Trophoblast cell (in vitro differentiated cells and primary cell): ENCODE measurements around the gene SIK3.

Experiments
- DNase-seq, 2 donors: peaks; one replicate each; pipeline ENCODE4 v3.0.0-alpha.2; 2016
- H2AFZ ChIP-seq: 2 replicates; pipeline ENCODE4 v1.6.1; 2013; ENCODE audit warnings: low read length, moderate library complexity, mild to moderate bottlenecking; ENCODE audit not compliant: insufficient read depth, poor library complexity
- H2AK5ac ChIP-seq: 2 replicates; pipeline ENCODE4 v1.6.1; 2013; ENCODE audit warnings: mild to moderate bottlenecking, low read length
- H2BK120ac ChIP-seq: 2 replicates; pipeline ENCODE4 v1.6.1; 2013; ENCODE audit warnings: low read length, mild to moderate bottlenecking, moderate library complexity; ENCODE audit not compliant: insufficient read depth, poor library complexity
- H2BK12ac ChIP-seq: 2 replicates; pipeline ENCODE4 v1.6.1; 2013; ENCODE audit warnings: mild to moderate bottlenecking, low read length, moderate library complexity
- H2BK5ac ChIP-seq: 2 replicates; pipeline ENCODE4 v1.6.1; 2013; ENCODE audit warnings: low read length, low read depth, moderate library complexity, mild to moderate bottlenecking; ENCODE audit not compliant: poor library complexity
- H3K14ac ChIP-seq: 2 replicates; pipeline ENCODE4 v1.6.1; 2013; ENCODE audit warnings: mild to moderate bottlenecking, low read length
- H3K18ac ChIP-seq: 2 replicates; pipeline ENCODE4 v1.6.1; 2013; ENCODE audit warnings: mild to moderate bottlenecking, low read length
- H3K23ac ChIP-seq: 2 replicates; pipeline ENCODE4 v1.6.1; 2013; ENCODE audit warnings: low read length
- H3K27ac ChIP-seq: 2 replicates; pipeline ENCODE4 v1.5.1; 2013; ENCODE audit warnings: low read depth, mild to moderate bottlenecking, inconsistent platforms, low read length, moderate library complexity
- H3K27me3 ChIP-seq: 2 replicates; pipeline ENCODE4 v1.6.1; 2013; ENCODE audit warnings: inconsistent platforms, mild to moderate bottlenecking, low read length, moderate library complexity; ENCODE audit not compliant: insufficient read depth
- H3K36me3 ChIP-seq, 2 experiments: 1 replicate in 1 of 2; 2 replicates in 1 of 2; pipeline ENCODE4 v1.6.1; 2013; ENCODE audit warnings: low read length in 2 of 2, mild to moderate bottlenecking in 2 of 2, moderate library complexity in 1 of 2; ENCODE audit not compliant: insufficient read depth in 2 of 2, control insufficient read depth in 1 of 2
- H3K4ac ChIP-seq: 2 replicates; pipeline ENCODE4 v1.6.1; 2013; ENCODE audit warnings: low read depth, mild to moderate bottlenecking, low read length, moderate library complexity
- H3K4me1 ChIP-seq, 2 experiments: 1 replicate in 1 of 2; 2 replicates in 1 of 2; pipeline ENCODE4 v1.6.1; 2013; ENCODE audit warnings: low read length in 2 of 2, mild to moderate bottlenecking in 2 of 2, moderate library complexity in 1 of 2; ENCODE audit not compliant: insufficient read depth in 2 of 2, control insufficient read depth in 1 of 2
- H3K4me2 ChIP-seq: 2 replicates; pipeline ENCODE4 v1.6.1; 2013; ENCODE audit warnings: inconsistent platforms, mild to moderate bottlenecking, low read length, moderate library complexity
- H3K4me3 ChIP-seq: 2 replicates; pipeline ENCODE4 v1.5.1; 2013; ENCODE audit warnings: mild to moderate bottlenecking, low read depth, low read length, inconsistent platforms
- H3K79me1 ChIP-seq: one replicate; pipeline ENCODE4 v1.6.1; 2013; ENCODE audit warnings: low read length
- H3K79me2 ChIP-seq: 2 replicates; pipeline ENCODE4 v1.6.1; 2013; ENCODE audit warnings: low read length, mild to moderate bottlenecking; ENCODE audit not compliant: control insufficient read depth, insufficient read depth, poor library complexity
- H3K9ac ChIP-seq: 2 replicates; pipeline ENCODE4 v1.6.1; 2013; ENCODE audit warnings: mild to moderate bottlenecking, low read length
- H3K9me3 ChIP-seq: 2 replicates; pipeline ENCODE4 v1.6.1; 2013; ENCODE audit warnings: low read depth, mild to moderate bottlenecking, control low read depth, inconsistent platforms, low read length; ENCODE audit not compliant: insufficient read depth
- H4K12ac ChIP-seq: 2 replicates; pipeline ENCODE4 v1.6.1; 2013; ENCODE audit warnings: low read depth, mild to moderate bottlenecking, low read length, moderate library complexity
- H4K8ac ChIP-seq: 2 replicates; pipeline ENCODE4 v1.6.1; 2013; ENCODE audit warnings: low read depth, mild to moderate bottlenecking, low read length, moderate library complexity
- H4K91ac ChIP-seq: one replicate; pipeline ENCODE4 v1.6.1; 2013; ENCODE audit warnings: low read depth, mild to moderate bottlenecking, low read length, moderate library complexity
- WGBS: extraction: QIAGEN DNeasy Blood & Tissue Kit; methylation state at CpG from one replicate; pipeline ENCODE4 v1.1.7; 2013; ENCODE audit warnings: missing lambda C conversion rate; ENCODE audit not compliant: insufficient read length, insufficient coverage; ENCODE audit errors: extremely low coverage; 5-methylcytosine and 5-hydroxymethylcytosine counted together

Gene SIK3

DNA sequence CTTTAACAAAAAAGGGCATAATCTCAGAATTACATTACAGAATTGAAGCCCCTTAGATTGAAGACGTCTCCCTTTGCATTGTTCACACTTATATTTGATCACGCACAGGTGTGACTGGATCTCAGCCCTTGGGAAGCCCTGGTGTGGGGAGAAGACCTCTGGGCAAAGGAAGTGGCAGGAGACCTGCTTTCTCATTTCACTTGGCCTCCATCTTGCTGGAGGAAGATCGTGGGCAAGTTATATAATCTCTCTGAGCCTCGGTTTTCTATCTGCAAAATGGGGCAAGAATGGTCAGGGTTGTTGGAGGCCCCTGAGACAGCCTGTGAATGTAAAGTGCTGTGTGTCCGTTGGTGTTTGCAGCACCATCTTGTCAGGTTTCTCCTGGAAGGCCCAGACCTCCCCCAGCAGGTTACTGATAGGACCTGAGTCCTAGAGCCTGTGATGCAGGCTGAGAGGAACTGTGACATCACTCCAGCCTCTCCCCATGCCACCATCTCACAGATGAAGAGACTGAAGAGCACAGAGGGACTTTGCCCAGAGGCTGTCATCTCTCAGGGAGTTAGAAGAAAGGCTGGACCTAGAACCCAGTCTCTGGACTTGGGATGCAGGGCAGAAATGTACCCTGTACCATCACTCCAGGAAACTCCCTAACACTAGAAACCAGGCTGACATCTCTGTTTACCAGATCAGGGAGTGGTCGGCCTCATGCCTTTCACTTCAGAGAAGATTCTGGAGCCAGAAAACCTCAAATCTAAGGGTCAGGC is 259.7 kb downstream of the SIK3 start:
- DNase-seq: no peak
- H3K79me2 ChIP-seq: no peaks in the 10 kb centered on the region
- H2AK5ac ChIP-seq: no peak overlapping the region
- H3K14ac ChIP-seq: no peak overlapping the region
- H3K23ac ChIP-seq: no peak overlapping the region
- no peak overlapping the region for H3K9ac ChIP-seq
- WGBS: no CpG with 5 or more reads among the region's 6 CpGs
- H3K4me2 ChIP-seq: no peak overlapping the region
- H3K36me3 ChIP-seq: peaks cover 1 to 5% of the 10 kb centered on the region in 2 experiments
- H3K4me1 ChIP-seq: peaks cover 10 to 12% of the 10 kb centered on the region in 2 experiments
- no peak overlapping the region for H3K4me3 ChIP-seq
- H3K79me1 ChIP-seq: no peaks in the 10 kb centered on the region
- no peak overlapping the region for H4K91ac ChIP-seq
- H3K27ac ChIP-seq: no peak overlapping the region
- no peaks in the 10 kb centered on the region for H3K27me3 ChIP-seq
- no peak overlapping the region for H3K4ac ChIP-seq
- no peak overlapping the region for H2AFZ ChIP-seq
- H2BK12ac ChIP-seq: no peak overlapping the region
- no peak overlapping the region for H4K12ac ChIP-seq
- H3K18ac ChIP-seq: no peak overlapping the region
- no peak overlapping the region for H2BK5ac ChIP-seq
- no peak overlapping the region for H2BK120ac ChIP-seq
- no peak overlapping the region for H4K8ac ChIP-seq
- no peaks in the 10 kb centered on the region for H3K9me3 ChIP-seq

DNA sequence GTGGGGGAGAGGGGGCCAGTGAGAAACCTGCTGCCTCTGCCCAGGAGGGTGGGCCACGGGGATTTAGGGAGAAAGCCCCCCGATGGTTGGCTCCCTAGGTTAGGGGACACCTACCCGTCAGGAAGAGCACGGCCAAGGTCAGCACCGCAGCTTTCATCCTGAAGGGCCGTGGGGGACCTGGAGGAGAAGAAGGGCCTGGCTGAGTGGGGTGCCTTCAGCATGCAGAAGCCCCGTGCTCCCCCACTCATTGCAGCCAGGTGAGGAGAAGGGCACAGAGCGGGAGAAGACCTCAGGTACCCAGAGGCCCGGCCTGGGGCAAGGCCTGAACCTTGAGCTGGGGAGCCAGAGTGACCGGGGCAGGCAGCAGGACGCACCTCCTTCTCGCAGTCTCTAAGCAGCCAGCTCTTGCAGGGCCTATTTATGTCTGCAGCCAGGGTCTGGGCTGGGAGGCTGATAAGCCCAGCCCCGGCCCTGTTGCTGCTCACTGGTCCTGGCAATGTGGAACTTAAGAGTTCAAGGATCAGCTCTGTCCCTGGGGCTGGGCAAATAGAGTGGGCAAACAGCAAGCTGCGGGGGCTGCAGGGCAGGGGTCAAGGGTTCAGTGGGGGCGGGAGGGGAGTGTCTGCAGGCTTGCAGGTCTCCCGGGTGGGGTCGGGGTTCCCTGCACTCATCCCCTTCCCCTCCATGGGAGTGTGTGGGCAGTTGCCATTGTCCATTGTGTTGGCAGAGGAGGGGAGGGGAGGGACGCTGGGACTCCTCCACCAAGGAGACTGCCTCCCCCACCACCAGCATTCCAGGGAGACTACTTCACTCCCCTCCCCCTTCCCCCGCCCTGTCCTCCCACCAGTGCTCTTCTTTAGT is 260.8 kb downstream of the SIK3 start, which contains the start of gene APOA1:
Gene APOA1 (minus strand): TSS at position 392 of the 861 bp plus-strand sequence. CDS start 235 bp downstream, at position 157.
- no peak for DNase-seq
- Histone ChIP-seq H3K18ac (no peak within 1 kb of the TSS), H4K12ac (no peak within 1 kb of the TSS), H2AFZ (no peak within 1 kb of the TSS), H2BK12ac (no peak within 1 kb of the TSS), H4K8ac (peak within 1 kb of the TSS; percentile 11), H3K9me3 (no peaks in the 10 kb centered on the region), H3K4me2 (no peak within 1 kb of the TSS), H3K14ac (no peak within 1 kb of the TSS), H3K79me1 (no peaks in the 10 kb centered on the region), H3K27ac (no peak within 1 kb of the TSS), H3K4ac (no peak within 1 kb of the TSS), H3K27me3 (no peaks in the 10 kb centered on the region), H2BK120ac (no peak within 1 kb of the TSS), H3K23ac (no peak within 1 kb of the TSS), H3K79me2 (no peaks in the 10 kb centered on the region), H4K91ac (peak within 1 kb of the TSS; percentile 31), H3K4me1 (peaks cover 10 to 12% of the 10 kb centered on the region in 2 experiments), H3K36me3 (no peaks in the 10 kb centered on the region), H3K4me3 (no peak within 1 kb of the TSS), H2AK5ac (no peak within 1 kb of the TSS), H2BK5ac (no peak within 1 kb of the TSS), H3K9ac (no peak within 1 kb of the TSS)
- WGBS: no CpG with 5 or more reads among the region's 19 CpGs

DNA sequence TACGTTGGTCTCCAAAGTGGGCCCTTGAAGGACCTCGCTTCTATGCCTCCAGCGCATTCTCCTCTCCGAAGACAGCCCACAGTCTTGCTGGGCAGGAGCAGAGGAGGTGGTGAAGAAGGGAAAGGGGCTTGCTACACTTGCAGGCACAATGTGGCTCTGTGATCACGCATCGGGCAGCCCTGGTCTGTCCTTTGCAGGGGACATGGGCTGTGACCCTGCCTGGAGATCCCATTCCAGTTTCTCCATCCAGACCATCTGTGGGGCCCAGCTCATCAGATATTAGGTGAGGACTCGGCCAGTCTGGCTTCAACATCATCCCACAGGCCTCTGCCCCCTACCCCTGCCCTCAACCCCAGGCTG is 261.6 kb downstream of the SIK3 start:
- H3K79me1 ChIP-seq: no peaks in the 10 kb centered on the region
- no peaks in the 10 kb centered on the region for H3K9me3 ChIP-seq
- no CpG with 5 or more reads among the region's 7 CpGs for WGBS

DNA sequence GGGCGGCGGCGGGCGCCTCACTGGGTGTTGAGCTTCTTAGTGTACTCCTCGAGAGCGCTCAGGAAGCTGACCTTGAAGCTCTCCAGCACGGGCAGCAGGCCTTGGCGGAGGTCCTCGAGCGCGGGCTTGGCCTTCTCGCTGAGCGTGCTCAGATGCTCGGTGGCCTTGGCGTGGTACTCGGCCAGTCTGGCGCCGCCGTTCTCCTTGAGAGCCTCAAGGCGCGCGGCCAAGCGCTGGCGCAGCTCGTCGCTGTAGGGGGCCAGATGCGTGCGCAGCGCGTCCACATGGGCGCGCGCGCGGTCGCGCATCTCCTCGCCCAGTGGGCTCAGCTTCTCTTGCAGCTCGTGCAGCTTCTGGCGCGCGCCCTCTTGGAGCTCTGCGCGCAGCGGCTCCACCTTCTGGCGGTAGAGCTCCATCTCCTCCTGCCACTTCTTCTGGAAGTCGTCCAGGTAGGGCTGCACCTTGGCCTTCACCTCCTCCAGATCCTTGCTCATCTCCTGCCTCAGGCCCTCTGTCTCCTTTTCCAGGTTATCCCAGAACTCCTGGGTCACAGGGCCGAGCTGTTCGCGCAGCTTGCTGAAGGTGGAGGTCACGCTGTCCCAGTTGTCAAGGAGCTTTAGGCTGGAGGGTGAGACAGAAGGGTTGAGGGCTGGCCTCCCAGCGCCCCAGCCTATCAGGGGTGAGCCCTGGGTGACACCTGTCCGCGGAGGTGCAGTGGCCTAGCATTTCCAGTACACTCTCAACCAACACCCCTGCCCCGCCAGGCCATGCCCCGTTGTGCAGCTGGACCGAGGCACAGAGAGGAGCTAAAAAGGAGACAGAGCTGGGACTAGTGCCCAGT is 262.2 kb downstream of the SIK3 start:
- WGBS: no CpG with 5 or more reads among the region's 57 CpGs
- Histone ChIP-seq H3K18ac (no peak overlapping the region), H2BK120ac (no peak overlapping the region), H3K79me1 (no peaks in the 10 kb centered on the region), H3K4me3 (peak overlapping the region; percentile 40), H3K79me2 (no peaks in the 10 kb centered on the region), H3K4me2 (peak overlapping the region; percentile 73), H3K14ac (peak overlapping the region; percentile 15), H3K27me3 (no peaks in the 10 kb centered on the region), H2BK5ac (no peak overlapping the region), H3K4me1 (peaks cover 10 to 12% of the 10 kb centered on the region in 2 experiments), H3K36me3 (no peaks in the 10 kb centered on the region), H3K23ac (no peak overlapping the region), H4K12ac (no peak overlapping the region), H4K91ac (no peak overlapping the region), H2BK12ac (no peak overlapping the region), H2AK5ac (no peak overlapping the region), H3K9me3 (no peaks in the 10 kb centered on the region), H3K9ac (no peak overlapping the region), H2AFZ (peak overlapping the region; percentile 54), H4K8ac (no peak overlapping the region), H3K4ac (no peak overlapping the region), H3K27ac (no peak overlapping the region)
- DNase-seq: peak; percentile 64 to 81

More for the DNA sequence above, 261.6 kb downstream of the SIK3 start:
- Histone ChIP-seq H4K12ac (no peak overlapping the region), H2BK120ac (no peak overlapping the region), H3K14ac (no peak overlapping the region), H3K23ac (no peak overlapping the region), H3K9ac (no peak overlapping the region), H2AFZ (no peak overlapping the region), H4K91ac (no peak overlapping the region), H3K4me1 (peaks cover 10 to 12% of the 10 kb centered on the region in 2 experiments), H3K27ac (no peak overlapping the region), H2BK12ac (no peak overlapping the region), H3K36me3 (no peaks in the 10 kb centered on the region), H4K8ac (no peak overlapping the region), H3K4me2 (no peak overlapping the region), H3K18ac (no peak overlapping the region), H2AK5ac (no peak overlapping the region), H3K4me3 (no peak overlapping the region), H2BK5ac (no peak overlapping the region), H3K4ac (no peak overlapping the region), H3K79me2 (no peaks in the 10 kb centered on the region), H3K27me3 (no peaks in the 10 kb centered on the region)
- DNase-seq: no peak
